ENCODE measurements around the gene GPR3. TPM values are rescaled to one million over a fixed set of nuclear protein-coding genes. Genes with fewer than 3 reads are reported as not detected.

Gene GPR3
- total RNA-seq, 1 experiment from 2014 or later = 1.3 TPM

GRCh38 chr1:27397749-27398148, 5.3 kb downstream of the GPR3 start:
- CTCF ChIA-PET = interaction anchor here (0.6 to 0.7 kb wide), 3 partner anchors 150 to 320 kb away, joined by 3 read pairs; no protein-coding TSS in a partner anchor
- Mint-ChIP-seq H3K36me3 (ENCODE audit: insufficient read depth, unreplicated experiment) (peaks cover 27% of the 10 kb centered on the region), H3K9me3 (ENCODE audit: low read depth, unreplicated experiment) (no peaks in the 10 kb centered on the region), H3K4me1 (ENCODE audit: low read depth, unreplicated experiment) (no peaks in the 10 kb centered on the region), H3K27me3 (ENCODE audit: unreplicated experiment) (no peaks in the 10 kb centered on the region), H3K27ac (ENCODE audit: unreplicated experiment) (no peak overlapping the region), H3K4me3 (ENCODE audit: low read depth, unreplicated experiment) (no peak overlapping the region)
- no peak for TF ChIP-seq CTCF (IDR thresholded peaks at IDR 0.05; ENCODE audit: unreplicated experiment)
- DNase-seq = no peak
- no TSS peak for BruUV-seq (replicated peaks)
- intact Hi-C loops (cut with micrococcal nuclease; ENCODE audit: unreplicated experiment) = no loop called here

GRCh38 chr1:27398405-27399149, 6.2 kb downstream of the GPR3 start:
- Mint-ChIP-seq H3K36me3 (ENCODE audit: insufficient read depth, unreplicated experiment) (peaks cover 20% of the 10 kb centered on the region), H3K4me3 (ENCODE audit: low read depth, unreplicated experiment) (no peak overlapping the region), H3K9me3 (ENCODE audit: low read depth, unreplicated experiment) (no peaks in the 10 kb centered on the region), H3K4me1 (ENCODE audit: low read depth, unreplicated experiment) (no peaks in the 10 kb centered on the region), H3K27me3 (ENCODE audit: unreplicated experiment) (no peaks in the 10 kb centered on the region), H3K27ac (ENCODE audit: unreplicated experiment) (no peak overlapping the region)
- no peak for TF ChIP-seq CTCF (IDR thresholded peaks at IDR 0.05; ENCODE audit: unreplicated experiment)
- intact Hi-C loops (cut with micrococcal nuclease; ENCODE audit: unreplicated experiment) = no loop called here
- BruUV-seq (replicated peaks) = no TSS peak
- no peak for DNase-seq
- CTCF ChIA-PET = interaction anchor here (0.7 to 1.2 kb wide), 2 partner anchors 102 to 321 kb away, joined by 3 read pairs; no protein-coding TSS in a partner anchor

GRCh38 chr1:27399251-27400025, 7.0 kb downstream of the GPR3 start:
- H3K4me3 Mint-ChIP-seq (ENCODE audit: low read depth, unreplicated experiment) = no peak overlapping the region
- no TSS peak for BruUV-seq (replicated peaks)
- H3K27ac Mint-ChIP-seq (ENCODE audit: unreplicated experiment) = no peak overlapping the region
- no peak for TF ChIP-seq CTCF (IDR thresholded peaks at IDR 0.05; ENCODE audit: unreplicated experiment)
- H3K36me3 Mint-ChIP-seq (ENCODE audit: insufficient read depth, unreplicated experiment) = peaks cover 20% of the 10 kb centered on the region
- no peaks in the 10 kb centered on the region for H3K27me3 Mint-ChIP-seq (ENCODE audit: unreplicated experiment)
- CTCF ChIA-PET = interaction anchor here (1.2 kb wide), 1 partner anchor 103 kb away, joined by 3 read pairs; no protein-coding TSS in a partner anchor
- intact Hi-C loops (cut with micrococcal nuclease; ENCODE audit: unreplicated experiment) = loop anchor here (5.0 kb wide), 1 partner anchor 208 kb away; no protein-coding TSS in a partner anchor
- H3K9me3 Mint-ChIP-seq (ENCODE audit: low read depth, unreplicated experiment) = no peaks in the 10 kb centered on the region
- no peaks in the 10 kb centered on the region for H3K4me1 Mint-ChIP-seq (ENCODE audit: low read depth, unreplicated experiment)
- no peak for DNase-seq

GRCh38 chr1:27400082-27400962, 7.9 kb downstream of the GPR3 start:
- CTCF ChIA-PET = no interaction called here
- no peak overlapping the region for H3K4me3 Mint-ChIP-seq (ENCODE audit: low read depth, unreplicated experiment)
- no peaks in the 10 kb centered on the region for H3K4me1 Mint-ChIP-seq (ENCODE audit: low read depth, unreplicated experiment)
- intact Hi-C loops (cut with micrococcal nuclease; ENCODE audit: unreplicated experiment) = loop anchor here (5.0 kb wide), 1 partner anchor 207 kb away; no protein-coding TSS in a partner anchor
- BruUV-seq (replicated peaks) = no TSS peak
- H3K9me3 Mint-ChIP-seq (ENCODE audit: low read depth, unreplicated experiment) = no peaks in the 10 kb centered on the region
- no peak for DNase-seq
- TF ChIP-seq CTCF (IDR thresholded peaks at IDR 0.05; ENCODE audit: unreplicated experiment) = no peak
- no peak overlapping the region for H3K27ac Mint-ChIP-seq (ENCODE audit: unreplicated experiment)
- no peaks in the 10 kb centered on the region for H3K27me3 Mint-ChIP-seq (ENCODE audit: unreplicated experiment)
- H3K36me3 Mint-ChIP-seq (ENCODE audit: insufficient read depth, unreplicated experiment) = peaks cover 20% of the 10 kb centered on the region

Measured in Calu3 (cell line).